ENCODE results near the gene CCM2L.

DNA sequence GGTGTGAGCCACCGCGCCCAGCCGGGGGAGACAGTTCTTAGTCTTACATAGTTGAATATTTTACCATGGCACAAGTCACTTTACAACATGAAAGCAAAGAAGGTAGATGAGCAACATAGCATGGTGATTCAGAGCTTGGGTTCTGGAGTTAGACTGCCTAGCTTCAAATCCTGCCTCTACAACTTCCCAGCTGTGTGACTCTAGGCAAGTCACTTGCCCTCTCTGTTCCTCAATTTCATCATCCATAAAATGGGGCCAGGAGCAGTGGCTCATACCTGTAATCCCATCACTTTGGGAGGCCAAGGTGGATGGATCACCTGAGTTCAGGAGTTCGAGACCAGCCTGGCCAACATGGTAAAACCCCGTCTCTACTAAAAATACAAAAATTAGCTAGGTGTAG lies 68.1 kb downstream of the CCM2L start:
- TF ChIP-seq POLR2A (IDR thresholded peaks at IDR 0.05), result no peak
- TF ChIP-seq, protein P1, sequence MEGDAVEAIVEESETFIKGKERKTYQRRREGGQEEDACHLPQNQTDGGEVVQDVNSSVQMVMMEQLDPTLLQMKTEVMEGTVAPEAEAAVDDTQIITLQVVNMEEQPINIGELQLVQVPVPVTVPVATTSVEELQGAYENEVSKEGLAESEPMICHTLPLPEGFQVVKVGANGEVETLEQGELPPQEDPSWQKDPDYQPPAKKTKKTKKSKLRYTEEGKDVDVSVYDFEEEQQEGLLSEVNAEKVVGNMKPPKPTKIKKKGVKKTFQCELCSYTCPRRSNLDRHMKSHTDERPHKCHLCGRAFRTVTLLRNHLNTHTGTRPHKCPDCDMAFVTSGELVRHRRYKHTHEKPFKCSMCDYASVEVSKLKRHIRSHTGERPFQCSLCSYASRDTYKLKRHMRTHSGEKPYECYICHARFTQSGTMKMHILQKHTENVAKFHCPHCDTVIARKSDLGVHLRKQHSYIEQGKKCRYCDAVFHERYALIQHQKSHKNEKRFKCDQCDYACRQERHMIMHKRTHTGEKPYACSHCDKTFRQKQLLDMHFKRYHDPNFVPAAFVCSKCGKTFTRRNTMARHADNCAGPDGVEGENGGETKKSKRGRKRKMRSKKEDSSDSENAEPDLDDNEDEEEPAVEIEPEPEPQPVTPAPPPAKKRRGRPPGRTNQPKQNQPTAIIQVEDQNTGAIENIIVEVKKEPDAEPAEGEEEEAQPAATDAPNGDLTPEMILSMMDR (IDR thresholded peaks at IDR 0.05), result no peak
